MM.1S (cell line): ENCODE data around the gene PRUNE2.

Experiments used
- DNase-seq: peaks from one replicate; pipeline ENCODE4 v3.0.0-alpha.2; 2015
- H2AFZ ChIP-seq: fragments of 300-600 bp; sonication (generic); 2 replicates; pipeline ENCODE4 v1.6.0; 2016; ENCODE audit warnings: antibody characterized with exemption, low read length
- H3F3A ChIP-seq: fragments of 300-600 bp; sonication (generic); 2 replicates; pipeline ENCODE4 v1.6.1; 2016; ENCODE audit warnings: mild to moderate bottlenecking, antibody characterized with exemption, low read length, moderate library complexity, mixed read lengths; ENCODE audit not compliant: insufficient read depth
- H3K27ac ChIP-seq: fragments of 300-600 bp; sonication (generic); 2 replicates; pipeline ENCODE4 v1.5.1; 2016; ENCODE audit warnings: mild to moderate bottlenecking, low read length
- H3K27me3 ChIP-seq: fragments of 300-600 bp; sonication (generic); replicated peaks from 2 replicates; pipeline ENCODE4 v1.6.0; 2016; ENCODE audit warnings: low read length; ENCODE audit not compliant: insufficient read depth
- H3K36me3 ChIP-seq: fragments of 300-600 bp; sonication (generic); replicated peaks from 2 replicates; pipeline ENCODE4 v1.6.1; 2016; ENCODE audit warnings: mild to moderate bottlenecking, low read length, mixed read lengths; ENCODE audit not compliant: insufficient read depth
- H3K4me1 ChIP-seq: fragments of 300-600 bp; sonication (generic); 2 replicates; pipeline ENCODE4 v1.6.1; 2016; ENCODE audit warnings: low read length, mixed read lengths
- H3K4me2 ChIP-seq: fragments of 300-600 bp; sonication (generic); 2 replicates; pipeline ENCODE4 v1.6.0; 2016; ENCODE audit warnings: low read depth, low read length
- H3K4me3 ChIP-seq: fragments of 300-600 bp; sonication (generic); 2 replicates; pipeline ENCODE4 v1.5.1; 2016; ENCODE audit warnings: low read length, mixed read lengths
- H3K79me2 ChIP-seq: fragments of 300-600 bp; sonication (generic); 2 replicates; pipeline ENCODE4 v1.6.1; 2016; ENCODE audit warnings: mixed run types, low read length, mixed read lengths
- H3K9ac ChIP-seq: fragments of 300-600 bp; sonication (generic); 2 replicates; pipeline ENCODE4 v1.6.1; 2016; ENCODE audit warnings: low read length, mixed read lengths
- H3K9me2 ChIP-seq: fragments of 300-600 bp; sonication (generic); replicated peaks from 2 replicates; pipeline ENCODE4 v1.6.1; 2016; ENCODE audit warnings: mild to moderate bottlenecking, low read length, mixed read lengths; ENCODE audit not compliant: insufficient read depth
- H3K9me3 ChIP-seq: fragments of 300-600 bp; sonication (generic); replicated peaks from 2 replicates; pipeline ENCODE4 v1.6.1; 2016; ENCODE audit warnings: mild to moderate bottlenecking, low read length, mixed read lengths; ENCODE audit not compliant: insufficient read depth
- H4K20me1 ChIP-seq: fragments of 300-600 bp; sonication (generic); 2 replicates; pipeline ENCODE4 v1.6.1; 2016; ENCODE audit warnings: mild to moderate bottlenecking, low read length, moderate library complexity, mixed read lengths; ENCODE audit not compliant: insufficient read depth
- EZH2 ChIP-seq: fragments of 300-600 bp; sonication (generic); optimal IDR thresholded peaks from 2 replicates; pipeline ENCODE3; 2017; ENCODE audit warnings: low read depth, mild to moderate bottlenecking, antibody characterized with exemption, low read length, mixed read lengths
- EZH2phosphoT487 ChIP-seq: fragments of 300-600 bp; sonication (generic); IDR thresholded peaks from 2 replicates; pipeline ENCODE4 v1.6.1; 2018; ENCODE audit warnings: antibody characterized with exemption, low read length
- TF ChIP-seq, protein P1 (sequence below): fragments of 300-600 bp; sonication (generic); IDR thresholded peaks from 2 replicates; pipeline ENCODE4 v1.5.1; 2016; ENCODE audit warnings: antibody characterized with exemption, low read length, mixed read lengths

The PRUNE2 gene

DNA sequence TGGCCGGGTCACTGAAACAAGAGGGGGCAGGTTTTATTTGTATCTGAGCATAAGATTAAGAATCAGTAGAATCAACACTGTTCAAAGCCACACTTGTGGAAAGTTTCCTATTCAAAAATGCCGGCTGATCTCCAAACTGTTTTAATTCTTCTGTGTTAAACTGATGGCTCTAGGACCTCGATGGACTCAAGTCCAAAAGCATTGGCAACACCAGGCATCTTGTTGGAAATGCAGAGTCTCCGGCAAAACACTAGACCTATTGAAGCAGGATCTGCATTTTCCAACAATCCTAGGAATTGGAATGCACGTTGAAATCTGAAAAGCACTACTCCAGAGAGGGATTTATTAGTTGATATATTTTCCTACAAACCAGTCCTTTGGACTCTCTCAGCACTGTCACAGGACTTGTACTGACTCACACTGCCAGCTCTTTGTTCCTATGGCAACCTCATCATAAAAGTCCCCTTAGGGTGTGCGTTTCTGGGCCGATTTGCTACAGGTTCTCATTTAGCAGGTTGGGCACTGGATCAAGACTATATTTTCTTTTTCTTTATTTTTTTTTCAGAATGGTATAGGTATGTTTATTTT is 189.7 kb downstream of the PRUNE2 start:
- no peak overlapping the region for H3K27ac ChIP-seq
- no peaks in the 10 kb centered on the region for H3K36me3 ChIP-seq
- H3K79me2 ChIP-seq = no peaks in the 10 kb centered on the region
- TF ChIP-seq, protein P1, sequence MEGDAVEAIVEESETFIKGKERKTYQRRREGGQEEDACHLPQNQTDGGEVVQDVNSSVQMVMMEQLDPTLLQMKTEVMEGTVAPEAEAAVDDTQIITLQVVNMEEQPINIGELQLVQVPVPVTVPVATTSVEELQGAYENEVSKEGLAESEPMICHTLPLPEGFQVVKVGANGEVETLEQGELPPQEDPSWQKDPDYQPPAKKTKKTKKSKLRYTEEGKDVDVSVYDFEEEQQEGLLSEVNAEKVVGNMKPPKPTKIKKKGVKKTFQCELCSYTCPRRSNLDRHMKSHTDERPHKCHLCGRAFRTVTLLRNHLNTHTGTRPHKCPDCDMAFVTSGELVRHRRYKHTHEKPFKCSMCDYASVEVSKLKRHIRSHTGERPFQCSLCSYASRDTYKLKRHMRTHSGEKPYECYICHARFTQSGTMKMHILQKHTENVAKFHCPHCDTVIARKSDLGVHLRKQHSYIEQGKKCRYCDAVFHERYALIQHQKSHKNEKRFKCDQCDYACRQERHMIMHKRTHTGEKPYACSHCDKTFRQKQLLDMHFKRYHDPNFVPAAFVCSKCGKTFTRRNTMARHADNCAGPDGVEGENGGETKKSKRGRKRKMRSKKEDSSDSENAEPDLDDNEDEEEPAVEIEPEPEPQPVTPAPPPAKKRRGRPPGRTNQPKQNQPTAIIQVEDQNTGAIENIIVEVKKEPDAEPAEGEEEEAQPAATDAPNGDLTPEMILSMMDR = no peak
- TF ChIP-seq EZH2phosphoT487 (no peak), EZH2 (no peak)
- H3K4me1 ChIP-seq = no peaks in the 10 kb centered on the region
- no peaks in the 10 kb centered on the region for H3K27me3 ChIP-seq
- H3K9me2 ChIP-seq = no peaks in the 10 kb centered on the region
- no peaks in the 10 kb centered on the region for H4K20me1 ChIP-seq
- no peak overlapping the region for H2AFZ ChIP-seq
- H3K4me2 ChIP-seq = no peak overlapping the region
- H3K4me3 ChIP-seq = no peak overlapping the region
- no peak overlapping the region for H3K9ac ChIP-seq
- no peaks in the 10 kb centered on the region for H3F3A ChIP-seq
- H3K9me3 ChIP-seq = no peaks in the 10 kb centered on the region
- no peak for DNase-seq

DNA sequence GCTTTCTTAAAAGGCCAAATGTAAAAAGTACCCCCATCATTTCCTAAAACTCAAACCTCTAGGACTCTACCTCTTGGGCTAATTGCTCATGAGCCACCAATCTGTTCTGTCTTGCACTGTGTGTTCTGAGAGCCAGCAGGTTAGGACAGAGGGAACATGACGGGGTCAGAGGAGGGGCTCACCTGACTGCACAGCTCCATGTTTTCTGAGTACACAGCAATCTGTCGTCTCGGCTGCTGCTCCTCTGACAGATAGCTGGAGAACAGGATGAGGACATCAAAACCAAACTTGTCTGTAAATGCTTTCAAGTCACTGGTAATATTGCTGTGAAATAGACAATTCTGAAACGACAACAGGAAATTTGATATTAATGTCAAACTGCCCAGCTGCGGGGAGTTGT is 192.5 kb downstream of the PRUNE2 start:
- Histone ChIP-seq H3K36me3 (no peaks in the 10 kb centered on the region), H3K27ac (no peak overlapping the region), H4K20me1 (no peaks in the 10 kb centered on the region), H3K9ac (no peak overlapping the region), H3F3A (no peaks in the 10 kb centered on the region), H3K27me3 (no peaks in the 10 kb centered on the region), H3K4me2 (no peak overlapping the region), H3K9me3 (no peaks in the 10 kb centered on the region), H3K4me3 (no peak overlapping the region), H3K4me1 (no peaks in the 10 kb centered on the region), H2AFZ (no peak overlapping the region), H3K79me2 (no peaks in the 10 kb centered on the region), H3K9me2 (no peaks in the 10 kb centered on the region)
- no peak for DNase-seq
- TF ChIP-seq EZH2phosphoT487 (no peak), EZH2 (no peak)
- TF ChIP-seq, protein P1 = no peak

DNA sequence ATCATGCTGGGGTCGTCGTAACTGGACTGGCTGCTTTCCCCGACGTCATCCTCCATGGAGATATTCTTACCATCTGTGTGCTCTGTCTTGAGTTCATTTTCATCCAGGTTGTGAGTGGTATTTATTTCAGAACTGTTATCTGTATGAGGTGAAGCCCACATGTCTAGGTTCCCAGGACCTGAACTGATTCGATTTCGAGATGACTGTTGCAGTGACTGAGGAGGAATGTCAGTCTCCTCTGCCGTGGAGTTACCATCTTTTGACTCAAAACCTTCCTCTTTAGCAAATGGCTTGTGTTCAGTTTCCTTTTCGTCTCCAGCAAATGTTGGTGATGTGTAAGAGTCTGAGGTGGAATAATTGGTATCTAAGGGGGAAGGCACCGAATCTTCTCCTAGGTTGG is 196.9 kb downstream of the PRUNE2 start:
- no peak overlapping the region for H3K4me2 ChIP-seq
- no peaks in the 10 kb centered on the region for H3K9me3 ChIP-seq
- H3K27ac ChIP-seq = no peak overlapping the region
- no peaks in the 10 kb centered on the region for H4K20me1 ChIP-seq
- no peak overlapping the region for H2AFZ ChIP-seq
- no peak overlapping the region for H3K4me3 ChIP-seq
- DNase-seq = no peak
- H3K4me1 ChIP-seq = no peaks in the 10 kb centered on the region
- H3K9ac ChIP-seq = no peak overlapping the region
- no peaks in the 10 kb centered on the region for H3K27me3 ChIP-seq
- TF ChIP-seq EZH2 (no peak), EZH2phosphoT487 (no peak)
- TF ChIP-seq, protein P1 = no peak
- no peaks in the 10 kb centered on the region for H3F3A ChIP-seq
- no peaks in the 10 kb centered on the region for H3K9me2 ChIP-seq
- H3K36me3 ChIP-seq = no peaks in the 10 kb centered on the region
- H3K79me2 ChIP-seq = no peaks in the 10 kb centered on the region
